NT2/D1 (cell line): ENCODE data around the gene FAM13A.

Experiments used
- SUZ12 ChIP-seq: IDR thresholded peaks from 2 replicates; pipeline ENCODE4 v1.6.1; 2011; ENCODE audit not compliant: insufficient read length, insufficient read depth; ENCODE audit errors: extremely low read depth
- YY1 ChIP-seq: IDR thresholded peaks from 2 replicates; pipeline ENCODE4 v1.6.1; 2011; ENCODE audit not compliant: insufficient read length, insufficient read depth
- ZNF274 ChIP-seq: IDR thresholded peaks from 2 replicates; pipeline ENCODE4 v1.6.1; 2011; ENCODE audit warnings: mild to moderate bottlenecking, low read depth, low read length

DNA sequence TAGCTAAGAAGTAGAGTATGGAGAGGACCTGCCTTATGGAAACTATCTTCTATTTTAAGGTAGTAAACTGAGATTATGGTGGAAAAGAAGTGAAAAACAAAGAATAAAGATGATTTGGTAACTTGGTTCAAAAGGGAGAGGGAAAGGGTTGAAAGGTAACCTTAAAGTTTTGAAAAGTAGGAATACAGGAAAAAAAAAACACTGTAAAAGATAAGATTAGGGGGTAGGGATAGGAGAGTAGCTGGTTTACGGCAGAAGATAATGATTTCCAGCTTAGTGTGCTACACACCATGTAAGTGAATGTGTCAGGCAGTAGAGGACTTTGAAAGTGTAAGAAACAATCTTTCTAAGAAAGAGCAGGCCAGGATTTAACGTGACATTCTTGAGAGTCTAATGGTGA, 35.3 kb downstream of the FAM13A start:
- no peak for TF ChIP-seq ZNF274
- no peak for TF ChIP-seq YY1
- no peak for TF ChIP-seq SUZ12
